Stimulated activated memory B cell treated with anti-CD40 and anti-IgM and Interleukin-4, amounts not matched to agents 10 μg/mL and 1 μg/mL and 100 μg/mL, for 72 hours (primary cell): ENCODE measurements around the gene VPS26A.

Experiments used
- ATAC-seq: fragments of 150-1000 bp; cut with Tn5 transposase; 2 replicates; pipeline ENCODE4 v1.10.0; 2021
- H3K27ac Mint-ChIP-seq: one replicate; pipeline ENCODE4 v1.8.0; 2022; ENCODE audit warnings: mild to moderate bottlenecking, mixed read lengths
- H3K27me3 Mint-ChIP-seq: one replicate; pipeline ENCODE4 v1.8.0; 2022; ENCODE audit warnings: mixed read lengths
- H3K36me3 Mint-ChIP-seq: one replicate; pipeline ENCODE4 v1.8.0; 2022; ENCODE audit warnings: mixed read lengths
- H3K4me1 Mint-ChIP-seq: one replicate; pipeline ENCODE4 v1.8.0; 2022; ENCODE audit warnings: mixed read lengths
- H3K4me3 Mint-ChIP-seq: one replicate; pipeline ENCODE4 v1.8.0; 2022; ENCODE audit warnings: mild to moderate bottlenecking, moderate library complexity, mixed read lengths
- H3K9me3 Mint-ChIP-seq: one replicate; pipeline ENCODE4 v1.8.0; 2022; ENCODE audit warnings: mixed read lengths

Gene VPS26A

DNA sequence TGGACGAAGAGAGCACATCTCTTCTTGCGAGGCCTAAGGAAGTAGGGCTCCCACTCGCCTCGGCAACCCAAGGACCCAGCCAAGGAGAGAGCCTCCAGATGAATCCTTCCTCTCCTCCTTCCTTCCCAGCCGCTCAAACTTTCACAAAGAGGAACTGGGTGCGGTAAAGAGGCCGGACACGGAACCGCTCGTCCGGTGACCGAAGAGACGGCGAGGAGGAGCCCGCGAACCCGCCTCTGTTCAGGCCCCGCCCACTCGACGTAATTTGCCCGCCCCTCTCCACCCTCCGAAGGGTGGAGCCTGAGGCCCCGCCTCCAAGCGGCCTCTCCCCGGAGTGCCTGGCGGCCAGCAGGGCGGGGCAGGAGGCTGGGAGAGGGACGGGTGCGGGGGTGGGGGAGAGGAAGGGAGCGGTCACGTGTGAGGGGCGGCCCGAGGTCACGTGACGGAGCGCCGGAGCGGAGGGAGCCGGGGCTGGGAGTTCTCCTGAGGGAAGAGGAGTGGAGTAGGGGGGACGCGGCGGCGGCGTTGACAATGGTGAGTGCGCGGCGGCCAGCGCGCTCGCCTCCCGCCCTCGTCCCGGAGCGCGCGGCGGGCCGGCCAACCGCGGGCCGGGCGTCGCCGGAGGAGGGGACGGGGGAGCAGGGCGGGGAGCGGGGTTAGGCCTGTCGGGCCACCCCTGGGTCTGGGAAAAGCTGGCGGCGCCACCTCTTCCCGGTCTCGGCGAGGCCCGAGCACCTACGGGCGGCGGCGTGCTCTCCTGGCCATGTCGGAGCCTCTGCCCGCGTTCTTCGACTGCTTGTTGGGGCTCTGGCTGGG lies at the start of gene VPS26A:
Gene VPS26A, plus strand, starts transcription at position 432 of the 816 bp plus-strand sequence. Its CDS starts 100 bp downstream, at position 532.
- peaks cover 12% of the 10 kb centered on the region for H3K4me1 Mint-ChIP-seq
- peak; percentile 98 for ATAC-seq
- H3K36me3 Mint-ChIP-seq = no peaks in the 10 kb centered on the region
- H3K9me3 Mint-ChIP-seq = no peaks in the 10 kb centered on the region
- peak within 1 kb of the TSS; percentile 90 for H3K4me3 Mint-ChIP-seq
- H3K27ac Mint-ChIP-seq = peak within 1 kb of the TSS; percentile 96
- H3K27me3 Mint-ChIP-seq = no peaks in the 10 kb centered on the region

DNA sequence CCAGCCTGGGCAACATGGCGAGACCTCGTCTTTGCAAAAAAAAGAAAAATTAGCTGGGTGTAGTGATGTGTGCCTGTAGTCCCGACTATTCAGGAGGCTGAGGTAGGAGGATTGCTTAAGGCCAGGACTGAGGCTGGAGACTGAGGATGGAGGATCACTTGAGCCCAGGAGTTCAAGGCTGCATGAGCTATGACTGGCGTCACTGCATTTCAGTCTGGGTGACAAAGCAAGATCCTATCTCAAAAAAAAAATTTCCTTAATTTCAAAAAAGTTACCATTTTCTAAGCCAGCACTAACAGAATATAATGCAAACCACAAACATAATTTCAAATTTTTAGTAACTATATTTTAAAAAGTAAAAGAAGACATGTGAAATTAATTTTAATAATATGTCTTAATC lies 49.4 kb upstream of the VPS26A start:
- H3K27me3 Mint-ChIP-seq = no peaks in the 10 kb centered on the region
- ATAC-seq = no peak
- H3K4me3 Mint-ChIP-seq = no peak overlapping the region
- no peaks in the 10 kb centered on the region for H3K36me3 Mint-ChIP-seq
- H3K9me3 Mint-ChIP-seq = no peaks in the 10 kb centered on the region
- H3K27ac Mint-ChIP-seq = no peak overlapping the region
- H3K4me1 Mint-ChIP-seq = no peaks in the 10 kb centered on the region

DNA sequence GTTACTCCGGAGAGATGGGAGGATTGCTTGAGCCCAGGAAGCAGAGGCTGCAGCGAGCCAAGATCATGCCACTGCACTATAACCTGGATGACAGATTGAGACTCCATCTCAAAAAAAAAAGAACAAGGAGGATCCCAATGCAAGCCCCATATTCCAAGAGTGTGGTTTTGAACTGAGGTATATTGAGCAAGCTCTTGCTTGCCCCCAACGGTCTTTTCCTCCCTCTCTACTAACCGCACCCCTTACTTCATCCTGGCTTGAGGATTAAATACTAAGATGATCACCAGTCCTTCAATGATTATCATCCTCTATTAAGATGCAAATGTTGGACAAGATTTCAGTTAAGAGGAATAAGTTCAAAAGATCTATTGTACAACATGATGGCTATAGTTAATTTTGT lies 48.5 kb upstream of the VPS26A start:
- Mint-ChIP-seq H3K27ac (no peak overlapping the region), H3K4me3 (no peak overlapping the region), H3K9me3 (no peaks in the 10 kb centered on the region), H3K27me3 (no peaks in the 10 kb centered on the region), H3K4me1 (no peaks in the 10 kb centered on the region), H3K36me3 (no peaks in the 10 kb centered on the region)
- no peak for ATAC-seq

DNA sequence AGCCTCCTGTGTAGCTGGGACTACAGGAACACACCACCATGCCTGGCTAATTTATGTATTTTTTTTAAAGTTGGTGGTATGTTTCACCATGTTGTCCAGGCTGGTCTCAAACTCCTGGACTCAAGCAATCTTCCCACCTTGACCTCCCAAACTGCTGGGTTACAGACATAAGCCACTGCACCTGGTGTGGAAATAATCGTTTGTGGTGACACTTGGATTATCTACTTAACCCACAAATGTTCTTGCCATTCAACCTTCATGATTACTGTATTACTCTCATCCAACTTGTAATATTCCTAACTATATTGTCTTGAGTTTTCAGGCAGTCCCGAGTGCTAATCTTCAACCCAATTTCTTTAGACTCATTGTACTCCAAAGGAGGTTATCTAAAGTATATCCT lies 45.7 kb upstream of the VPS26A start:
- H3K4me1 Mint-ChIP-seq = no peaks in the 10 kb centered on the region
- no peak overlapping the region for H3K27ac Mint-ChIP-seq
- ATAC-seq = no peak
- H3K9me3 Mint-ChIP-seq = no peaks in the 10 kb centered on the region
- H3K4me3 Mint-ChIP-seq = no peak overlapping the region
- no peaks in the 10 kb centered on the region for H3K27me3 Mint-ChIP-seq
- H3K36me3 Mint-ChIP-seq = no peaks in the 10 kb centered on the region

DNA sequence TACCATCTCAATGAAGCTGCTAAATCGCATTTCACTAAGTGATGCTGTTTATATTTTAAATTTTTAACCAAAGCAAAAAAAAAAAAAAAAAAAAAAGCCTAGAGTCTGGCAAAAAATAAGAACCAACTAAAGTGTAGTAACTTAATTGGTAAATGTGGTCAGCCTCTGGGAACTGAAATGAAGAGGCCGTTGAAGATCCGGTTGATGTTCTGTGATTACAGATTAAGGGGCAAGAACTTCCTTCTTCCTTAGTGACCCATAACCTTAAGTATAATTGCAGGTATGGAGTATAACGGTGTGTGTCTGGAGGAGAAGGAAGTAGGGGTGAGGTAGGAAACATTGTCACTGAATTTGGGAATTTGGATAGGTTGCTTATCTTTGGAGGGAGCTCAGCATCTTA lies 43.8 kb upstream of the VPS26A start:
- no peak overlapping the region for H3K4me3 Mint-ChIP-seq
- H3K9me3 Mint-ChIP-seq = no peaks in the 10 kb centered on the region
- no peaks in the 10 kb centered on the region for H3K36me3 Mint-ChIP-seq
- ATAC-seq = no peak
- no peak overlapping the region for H3K27ac Mint-ChIP-seq
- H3K4me1 Mint-ChIP-seq = peaks cover 11% of the 10 kb centered on the region
- no peaks in the 10 kb centered on the region for H3K27me3 Mint-ChIP-seq

DNA sequence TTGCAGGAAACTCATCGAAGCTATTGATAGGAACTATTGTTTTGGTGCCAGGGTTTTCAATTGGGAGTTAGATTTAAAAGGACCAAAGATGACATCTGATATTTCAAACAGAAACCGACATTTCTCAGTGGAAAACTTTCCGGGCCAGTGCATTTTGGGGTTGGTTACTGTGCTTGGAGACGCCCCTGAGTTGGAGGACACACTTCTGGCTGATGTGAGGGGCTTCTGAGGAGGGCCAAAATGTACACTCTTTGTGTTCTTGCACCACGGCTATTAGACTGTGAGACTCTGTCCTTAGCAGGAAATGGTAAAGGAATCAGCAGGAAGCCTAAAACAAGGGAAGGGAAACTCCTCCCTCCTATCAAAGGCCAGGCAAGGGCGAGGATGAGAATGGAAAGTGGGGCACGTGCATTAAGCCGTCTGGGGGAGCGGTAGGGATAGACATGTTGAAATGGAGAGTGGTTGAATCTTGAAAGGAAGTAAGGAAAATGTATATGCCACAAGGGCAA lies 37.9 kb upstream of the VPS26A start:
- peaks cover 58% of the 10 kb centered on the region for H3K4me1 Mint-ChIP-seq
- no peaks in the 10 kb centered on the region for H3K27me3 Mint-ChIP-seq

DNA sequence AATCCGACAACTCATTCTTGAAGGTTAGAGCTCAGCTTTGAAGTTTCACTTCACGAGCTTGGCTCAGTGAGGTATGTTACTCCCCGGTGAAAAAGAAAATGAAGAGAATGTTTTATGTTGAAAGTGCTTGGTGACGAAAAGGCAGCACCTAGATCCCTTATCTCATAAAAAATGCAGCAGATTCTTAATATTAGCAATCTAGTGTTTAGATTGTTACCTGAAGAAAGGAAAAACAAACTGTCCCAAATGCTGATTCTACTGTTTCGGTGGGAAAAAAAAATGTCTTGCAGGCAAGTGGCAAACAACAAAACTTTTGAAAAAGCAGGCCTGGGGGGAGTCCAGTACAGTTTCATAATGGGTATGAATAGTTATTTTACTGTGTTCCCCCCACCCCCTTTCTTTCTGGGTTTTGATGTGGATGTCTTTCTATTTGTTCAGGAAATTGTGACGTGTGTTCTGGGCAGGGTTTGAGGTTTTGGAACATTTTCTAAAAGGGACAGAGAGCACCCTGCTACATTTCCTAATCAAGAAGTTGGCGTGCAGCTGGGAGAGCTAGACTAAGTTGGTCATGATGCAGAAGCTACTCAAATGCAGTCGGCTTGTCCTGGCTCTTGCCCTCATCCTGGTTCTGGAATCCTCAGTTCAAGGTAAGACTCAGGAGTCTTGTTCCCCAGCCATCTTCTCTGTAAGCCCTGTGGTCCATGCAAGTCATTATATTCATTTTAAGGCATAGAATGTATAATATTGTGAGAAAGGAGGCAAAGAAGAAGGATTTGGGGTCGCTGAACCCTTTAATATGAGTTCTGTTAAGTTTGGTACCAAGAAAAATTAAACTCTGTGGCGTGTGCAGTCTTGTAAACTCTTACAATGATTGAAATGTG lies 36.1 kb upstream of the VPS26A start, which contains the start of gene SRGN:
Gene SRGN, plus strand, starts transcription at position 514 of the 881 bp plus-strand sequence. Its CDS starts 55 bp downstream, at position 569.
- peak within 1 kb of the TSS; percentile 72 for H3K4me3 Mint-ChIP-seq
- peaks cover 67% of the 10 kb centered on the region for H3K4me1 Mint-ChIP-seq
- no peaks in the 10 kb centered on the region for H3K9me3 Mint-ChIP-seq
- H3K27me3 Mint-ChIP-seq = no peaks in the 10 kb centered on the region
- peaks cover 22% of the 10 kb centered on the region for H3K36me3 Mint-ChIP-seq
- ATAC-seq = peak; percentile 89
- peak within 1 kb of the TSS; percentile 98 for H3K27ac Mint-ChIP-seq

More for the DNA sequence above, 37.9 kb upstream of the VPS26A start:
- peak overlapping the region; percentile 98 for H3K27ac Mint-ChIP-seq
- ATAC-seq = no peak
- H3K4me3 Mint-ChIP-seq = peak overlapping the region; percentile 72
- H3K36me3 Mint-ChIP-seq = peaks cover 22% of the 10 kb centered on the region
- no peaks in the 10 kb centered on the region for H3K9me3 Mint-ChIP-seq

DNA sequence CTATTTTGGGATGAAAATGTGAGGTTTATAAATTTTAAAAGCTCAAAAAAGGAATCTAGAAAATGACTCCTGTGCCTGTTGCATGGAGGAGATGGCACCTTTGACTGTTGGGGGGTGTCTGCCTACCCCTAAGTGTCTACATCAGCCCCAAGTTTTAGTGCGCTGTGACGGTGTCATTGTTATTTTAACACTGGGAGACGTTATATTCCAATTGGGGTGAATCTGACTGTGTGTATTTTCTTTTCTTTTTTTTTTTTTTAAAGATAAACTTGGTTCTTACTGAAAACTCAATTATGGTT lies 35.6 kb upstream of the VPS26A start:
- ATAC-seq = no peak
- peaks cover 26% of the 10 kb centered on the region for H3K36me3 Mint-ChIP-seq
- no peaks in the 10 kb centered on the region for H3K9me3 Mint-ChIP-seq
- no peaks in the 10 kb centered on the region for H3K27me3 Mint-ChIP-seq
- H3K4me1 Mint-ChIP-seq = peaks cover 72% of the 10 kb centered on the region
- H3K4me3 Mint-ChIP-seq = peak overlapping the region; percentile 72
- peak overlapping the region; percentile 98 for H3K27ac Mint-ChIP-seq

DNA sequence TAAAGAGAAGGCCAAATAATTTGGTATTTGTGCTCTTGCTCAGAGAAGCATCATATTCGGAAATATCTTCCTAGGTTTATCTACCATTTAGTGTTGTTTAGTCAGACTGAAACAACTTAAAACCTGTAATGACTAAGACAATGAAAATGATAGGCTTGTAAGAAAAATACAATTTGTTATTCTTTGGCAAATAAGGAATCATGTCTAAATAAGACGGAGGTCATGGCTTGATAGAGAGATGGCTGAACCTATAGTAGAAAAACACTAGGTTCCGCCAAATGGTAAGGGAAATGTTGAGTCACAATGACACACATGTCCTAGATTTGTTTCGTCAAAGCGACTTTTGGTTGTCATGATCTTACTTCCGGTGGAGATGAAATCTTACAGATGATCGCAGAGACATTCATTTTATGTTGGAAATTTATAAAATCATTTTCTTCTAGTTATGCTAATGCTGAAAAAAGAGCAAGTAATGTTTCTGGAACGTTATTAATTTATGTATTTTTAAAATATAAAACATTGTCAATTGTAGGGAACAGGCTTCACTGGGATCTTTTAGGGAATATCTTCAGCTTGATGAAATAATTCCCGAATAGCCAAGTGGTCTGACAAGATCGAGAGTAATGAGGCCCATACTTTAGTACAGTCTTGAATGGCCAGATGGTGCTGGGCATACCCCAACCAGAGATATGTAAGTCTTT lies 35.0 kb upstream of the VPS26A start:
- peak overlapping the region; percentile 98 for H3K27ac Mint-ChIP-seq
- H3K4me1 Mint-ChIP-seq = peaks cover 75% of the 10 kb centered on the region
- H3K9me3 Mint-ChIP-seq = no peaks in the 10 kb centered on the region
- no peaks in the 10 kb centered on the region for H3K27me3 Mint-ChIP-seq
- ATAC-seq = no peak
- H3K4me3 Mint-ChIP-seq = peak overlapping the region; percentile 83
- peaks cover 29% of the 10 kb centered on the region for H3K36me3 Mint-ChIP-seq

DNA sequence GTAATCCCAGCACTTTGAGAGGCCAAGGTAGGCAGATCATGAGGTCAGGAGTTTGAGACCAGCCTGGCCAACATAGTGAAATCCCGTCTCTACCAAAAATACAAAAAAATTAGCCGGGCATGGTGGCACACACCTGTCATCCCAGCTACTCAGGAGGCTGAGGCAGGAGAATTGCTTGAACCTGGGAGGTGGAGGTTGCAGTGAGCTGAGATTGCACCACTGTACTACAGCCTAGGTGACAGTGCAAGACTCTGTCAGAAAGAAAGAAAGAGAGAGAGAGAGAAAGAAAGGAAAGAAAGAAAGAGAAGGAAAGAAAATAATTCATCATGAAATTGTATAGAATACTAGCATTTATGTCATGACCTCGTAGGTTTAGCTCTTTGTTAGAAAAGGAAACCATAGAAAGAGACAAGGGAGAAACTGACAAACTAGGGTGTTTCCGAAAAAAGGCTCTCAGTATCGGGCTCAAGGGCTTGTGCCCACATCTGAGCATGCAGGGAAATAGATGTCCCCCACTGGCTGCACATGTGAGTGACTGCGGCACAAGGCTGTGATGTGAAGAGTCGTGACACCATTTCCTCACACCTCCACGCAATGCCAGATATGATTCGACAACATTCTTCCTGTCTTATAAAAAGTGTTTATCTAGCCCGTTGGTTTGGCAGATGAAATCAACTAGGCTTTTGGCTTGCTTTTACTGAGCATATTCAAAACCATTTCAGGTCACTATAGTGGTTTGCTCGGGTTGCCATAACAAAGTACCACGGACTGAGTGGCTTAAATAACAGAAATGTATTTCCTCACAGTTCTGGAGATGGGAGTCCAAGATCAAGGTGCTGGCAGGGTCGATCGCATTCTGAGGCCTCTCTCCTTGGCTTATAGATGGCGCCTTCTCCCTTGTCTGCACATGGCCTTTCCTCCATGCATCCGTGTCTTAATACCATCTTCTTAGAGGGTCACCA lies 34.1 kb upstream of the VPS26A start:
- Mint-ChIP-seq H3K4me3 (peak overlapping the region; percentile 83), H3K4me1 (peaks cover 67% of the 10 kb centered on the region), H3K36me3 (peaks cover 29% of the 10 kb centered on the region), H3K27me3 (no peaks in the 10 kb centered on the region), H3K9me3 (no peaks in the 10 kb centered on the region), H3K27ac (peak overlapping the region; percentile 98)
- peak; percentile 58 for ATAC-seq

DNA sequence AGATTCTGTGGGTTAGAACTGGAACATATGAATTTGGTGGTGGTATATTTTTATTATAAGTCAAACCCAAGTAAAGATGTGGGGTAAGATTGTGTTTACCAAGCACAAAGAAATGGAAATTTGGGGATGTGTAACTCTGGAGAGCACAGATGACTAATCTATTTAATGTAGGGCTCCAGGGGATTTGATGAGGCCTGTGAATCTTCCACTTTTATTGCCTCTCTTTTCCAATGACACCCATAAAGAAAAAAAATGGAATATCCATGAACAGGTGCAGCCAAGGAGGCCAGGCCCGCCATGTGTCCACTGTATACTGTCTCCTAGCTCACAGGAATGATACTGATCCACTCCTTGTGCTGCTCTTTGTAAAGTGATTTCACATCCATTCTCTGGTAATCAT lies 33.3 kb upstream of the VPS26A start:
- H3K9me3 Mint-ChIP-seq = no peaks in the 10 kb centered on the region
- no peak for ATAC-seq
- H3K27ac Mint-ChIP-seq = peak overlapping the region; percentile 98
- no peaks in the 10 kb centered on the region for H3K27me3 Mint-ChIP-seq
- H3K4me3 Mint-ChIP-seq = peak overlapping the region; percentile 83
- peaks cover 66% of the 10 kb centered on the region for H3K4me1 Mint-ChIP-seq
- H3K36me3 Mint-ChIP-seq = peaks cover 29% of the 10 kb centered on the region

DNA sequence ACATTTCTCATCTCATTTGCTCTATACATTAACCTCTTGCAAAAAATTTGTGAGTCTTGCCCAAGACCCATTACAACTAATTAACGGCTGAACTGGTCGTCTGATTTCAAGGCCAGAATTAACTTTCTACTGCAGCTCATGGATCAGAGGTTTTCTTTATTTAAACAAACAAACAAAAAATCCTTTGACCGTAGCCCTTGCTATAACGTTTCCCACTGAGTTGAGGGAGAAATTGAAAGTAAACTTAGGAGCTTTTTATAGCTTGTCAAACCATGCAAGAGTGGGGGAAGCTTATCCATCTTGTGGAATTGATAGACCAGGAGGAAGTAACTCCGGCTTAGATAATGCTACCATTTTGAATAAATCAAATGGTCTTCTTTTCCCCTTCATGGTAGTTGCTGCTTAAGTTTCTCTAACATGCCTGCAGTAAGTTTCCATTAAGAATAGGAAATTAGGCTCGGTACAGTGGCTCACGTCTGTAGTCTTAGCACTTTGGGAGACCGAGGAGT lies 32.8 kb upstream of the VPS26A start:
- peaks cover 29% of the 10 kb centered on the region for H3K36me3 Mint-ChIP-seq
- H3K4me3 Mint-ChIP-seq = peak overlapping the region; percentile 83
- H3K4me1 Mint-ChIP-seq = peaks cover 65% of the 10 kb centered on the region
- no peaks in the 10 kb centered on the region for H3K9me3 Mint-ChIP-seq
- ATAC-seq = no peak
- H3K27ac Mint-ChIP-seq = peak overlapping the region; percentile 98
- H3K27me3 Mint-ChIP-seq = no peaks in the 10 kb centered on the region

DNA sequence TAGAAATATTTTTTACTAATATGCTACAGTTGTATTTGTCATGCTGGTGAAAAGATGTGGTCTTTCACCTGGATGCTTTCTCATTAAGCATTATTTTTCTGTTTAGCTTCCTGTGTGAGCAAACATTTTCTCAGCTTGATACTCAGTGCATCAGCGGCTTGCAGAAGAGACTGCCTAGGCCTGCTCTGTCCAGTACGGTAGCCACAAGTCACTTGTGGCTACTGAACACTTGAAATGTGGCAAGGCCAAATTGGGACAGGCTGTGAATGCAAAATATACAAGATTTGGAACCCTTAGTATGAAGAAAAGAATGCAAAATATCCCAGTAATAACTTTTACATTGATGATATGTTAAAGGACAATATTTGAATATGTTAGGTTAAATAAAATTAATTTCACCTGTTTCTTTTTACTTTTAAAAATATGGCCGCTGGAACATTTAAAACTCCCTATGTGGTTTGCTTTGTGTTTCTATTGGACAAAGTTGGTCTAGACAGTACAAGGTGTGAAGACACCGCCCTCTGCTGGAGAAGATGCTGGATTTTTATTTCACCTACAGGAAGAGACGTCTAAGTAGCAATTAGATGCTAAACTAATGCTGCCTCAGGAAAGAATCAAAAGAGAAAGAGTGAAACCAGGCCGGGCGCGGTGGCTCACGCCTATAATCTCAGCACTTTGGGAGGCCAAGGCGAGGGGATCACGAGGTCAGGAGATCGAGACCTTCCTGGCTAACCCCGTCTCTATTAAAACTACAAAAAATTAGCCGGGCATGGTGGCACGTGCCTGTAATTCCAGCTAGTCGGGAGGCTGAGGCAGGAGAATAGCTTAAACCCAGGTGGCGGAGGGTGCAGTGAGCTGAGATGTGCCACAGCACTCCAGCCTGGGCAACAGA lies 30.8 kb upstream of the VPS26A start:
- Mint-ChIP-seq H3K27ac (no peak overlapping the region), H3K36me3 (peaks cover 35% of the 10 kb centered on the region), H3K9me3 (no peaks in the 10 kb centered on the region), H3K4me1 (peaks cover 55% of the 10 kb centered on the region), H3K4me3 (peak overlapping the region; percentile 3), H3K27me3 (no peaks in the 10 kb centered on the region)
- ATAC-seq = peak; percentile 72
